OCI-LY7 (cell line): ENCODE results near the gene LPIN1. TPM values are rescaled to one million over a fixed set of nuclear protein-coding genes. Genes with fewer than 3 reads are reported as not detected.
A peak's percentile ranks its signal among the peaks of the same experiment; 100 is the strongest.

ENCODE experiments used
- BruUV-seq: library from RNA; stranded (reverse); fragments of 400-500 nt; replicated peaks from 2 replicates; lab custom pipeline; 2021; lab: Mats Ljungman, UMichigan
- CTCF ChIA-PET: fragments of 300-600 bp; sonication (Branson Sonifier 250); formaldehyde crosslinking; loops from one replicate; lab custom pipeline; 2022; ENCODE audit warnings: antibody characterized with exemption; ENCODE audit not compliant: unreplicated experiment; lab: Charles Lee
- POLR2A ChIA-PET: fragments of 300-600 bp; sonication (Branson Sonifier 250); formaldehyde crosslinking; loops from one replicate; lab custom pipeline; 2022; ENCODE audit warnings: antibody characterized with exemption; lab: Charles Lee
- DNase-seq: peaks from one replicate; pipeline ENCODE4 v3.0.0-alpha.2; 2015; ENCODE audit warnings: low spot score
- H2AFZ ChIP-seq: fragments of 200-600 bp; sonication (generic), shearing (Covaris generic); 2 replicates; pipeline ENCODE4 v1.6.1; 2014; ENCODE audit warnings: mild to moderate bottlenecking, antibody characterized with exemption, low read length, moderate library complexity
- H3K27ac ChIP-seq: fragments of 200-600 bp; sonication (generic); 2 replicates; pipeline ENCODE4 v1.5.1; 2014; ENCODE audit warnings: mixed run types, low read depth, mild to moderate bottlenecking, moderate library complexity, low read length, inconsistent platforms; ENCODE audit not compliant: poor library complexity, severe bottlenecking
- H3K36me3 ChIP-seq: fragments of 200-600 bp; sonication (generic); 2 replicates; pipeline ENCODE4 v1.6.1; 2014; ENCODE audit warnings: mild to moderate bottlenecking, antibody characterized with exemption, low read length, moderate library complexity, mixed read lengths; ENCODE audit not compliant: insufficient read depth
- H3K4me1 ChIP-seq: fragments of 200-600 bp; sonication (generic); 2 replicates; pipeline ENCODE4 v1.5.1; 2014; ENCODE audit warnings: mild to moderate bottlenecking, low read length; ENCODE audit not compliant: insufficient read depth, poor library complexity, severe bottlenecking
- H3K4me2 ChIP-seq: fragments of 200-600 bp; sonication (generic); 2 replicates; pipeline ENCODE4 v1.6.1; 2014; ENCODE audit warnings: mild to moderate bottlenecking, low read length
- H3K4me3 ChIP-seq: fragments of 200-600 bp; sonication (generic); 2 replicates; pipeline ENCODE4 v1.5.1; 2014; ENCODE audit warnings: mild to moderate bottlenecking, low read depth, low read length; ENCODE audit not compliant: poor library complexity, severe bottlenecking
- H3K79me2 ChIP-seq: fragments of 200-600 bp; sonication (generic); 2 replicates; pipeline ENCODE4 v1.6.1; 2016; ENCODE audit warnings: low read depth, mild to moderate bottlenecking, low read length, moderate library complexity, mixed read lengths; ENCODE audit not compliant: insufficient read depth
- H3K9me2 ChIP-seq: fragments of 200-600 bp; sonication (generic); 2 replicates; pipeline ENCODE4 v1.6.1; 2016; ENCODE audit warnings: mild to moderate bottlenecking, low read length, mixed read lengths; ENCODE audit not compliant: insufficient read depth
- H3K9me3 ChIP-seq: fragments of 200-600 bp; sonication (generic); 2 replicates; pipeline ENCODE4 v1.6.1; 2014; ENCODE audit warnings: mild to moderate bottlenecking, mixed run types, low read length, mixed read lengths
- H4K20me1 ChIP-seq: fragments of 200-600 bp; sonication (generic); 2 replicates; pipeline ENCODE4 v1.6.1; 2014; ENCODE audit warnings: mild to moderate bottlenecking, antibody characterized with exemption, low read length, moderate library complexity, mixed read lengths; ENCODE audit not compliant: insufficient read depth
- EZH2phosphoT487 ChIP-seq: fragments of 200-600 bp; sonication (generic); IDR thresholded peaks from 2 replicates; pipeline ENCODE4 v1.6.1; 2018; ENCODE audit warnings: low read depth, borderline replicate concordance, mild to moderate bottlenecking, mixed run types, antibody characterized with exemption, low read length, moderate library complexity, mixed read lengths
- intact Hi-C: fragments of 100-400 bp; cut with micrococcal nuclease; formaldehyde crosslinking; loops from one replicate; pipeline ENCODE4 v1.10.0; 2022; ENCODE audit not compliant: unreplicated experiment
- total RNA-seq, 2 experiments: library from RNA; depleted of rRNA in 1 of 2; stranded (reverse); fragments of >200 nt in 1 of 2; shearing (Covaris generic) in 1 of 2; gene quantifications; 2 replicates each; pipeline ENCODE4 v1.2.3, GENCODE V29; 2014 to 2022
- TF ChIP-seq, protein P1 (sequence below): fragments of 200-600 bp; sonication (generic); conservative IDR thresholded peaks from 2 replicates; pipeline ENCODE4 v1.5.1; 2014; ENCODE audit warnings: mild to moderate bottlenecking, antibody characterized with exemption, low read length, moderate library complexity, mixed read lengths

LPIN1 gene
- total RNA-seq, 2 experiments from 2014 or later, result 56.9 to 70.2 TPM

DNA sequence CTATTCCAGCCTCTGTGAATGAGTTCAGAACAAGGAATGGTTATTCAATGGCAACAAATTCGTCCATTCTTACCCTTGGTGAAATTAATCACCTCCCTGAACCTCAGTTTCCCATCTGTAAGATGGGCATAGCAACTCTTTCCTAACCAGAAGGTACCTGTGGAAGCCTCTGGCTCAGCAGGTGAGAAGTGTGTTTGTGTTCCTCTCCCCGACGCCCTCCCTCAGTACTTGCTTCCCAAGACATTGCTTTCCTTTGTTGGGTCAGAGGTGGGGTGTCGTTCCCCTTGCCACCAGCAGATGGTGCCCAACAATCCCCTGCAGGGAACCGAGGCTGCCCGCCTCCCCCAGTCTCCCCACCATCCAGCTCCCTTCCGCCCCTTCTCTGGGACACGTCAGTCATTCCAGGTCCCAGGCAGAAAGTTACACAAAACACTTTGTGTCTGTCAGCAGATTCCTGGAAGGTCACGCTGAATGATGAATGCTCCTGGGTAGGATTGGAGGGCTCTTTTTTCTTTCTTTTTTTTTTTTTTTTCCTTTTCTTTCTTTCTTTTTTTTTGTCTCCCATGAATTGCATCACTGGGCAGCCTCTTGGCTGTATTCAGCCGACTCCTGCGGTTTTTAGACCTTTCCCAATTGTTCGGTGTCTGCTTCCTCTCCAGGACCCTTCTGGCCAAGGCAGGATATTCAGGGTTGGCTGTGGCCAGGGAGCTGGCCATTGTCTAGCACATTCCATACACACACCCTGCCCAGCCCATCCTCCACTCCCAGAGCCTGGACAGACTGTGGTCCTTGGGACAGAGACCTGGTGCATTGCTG, 117.3 kb downstream of the LPIN1 start:
- intact Hi-C loops, result loop anchor here (1.0 to 5.0 kb wide), 5 partner anchors 33 to 464 kb away; no protein-coding TSS in a partner anchor
- H3K4me2 ChIP-seq, result peak overlapping the region; percentile 44; the same call in 1 of the 2 replicates
- H3K9me2 ChIP-seq, result no peaks in the 10 kb centered on the region
- CTCF ChIA-PET, result interaction anchor here (0.5 to 0.9 kb wide), 4 partner anchors 171 to 559 kb away, joined by 3 to 4 read pairs (median 4); no protein-coding TSS in a partner anchor
- no peak for TF ChIP-seq EZH2phosphoT487
- TF ChIP-seq, protein P1, sequence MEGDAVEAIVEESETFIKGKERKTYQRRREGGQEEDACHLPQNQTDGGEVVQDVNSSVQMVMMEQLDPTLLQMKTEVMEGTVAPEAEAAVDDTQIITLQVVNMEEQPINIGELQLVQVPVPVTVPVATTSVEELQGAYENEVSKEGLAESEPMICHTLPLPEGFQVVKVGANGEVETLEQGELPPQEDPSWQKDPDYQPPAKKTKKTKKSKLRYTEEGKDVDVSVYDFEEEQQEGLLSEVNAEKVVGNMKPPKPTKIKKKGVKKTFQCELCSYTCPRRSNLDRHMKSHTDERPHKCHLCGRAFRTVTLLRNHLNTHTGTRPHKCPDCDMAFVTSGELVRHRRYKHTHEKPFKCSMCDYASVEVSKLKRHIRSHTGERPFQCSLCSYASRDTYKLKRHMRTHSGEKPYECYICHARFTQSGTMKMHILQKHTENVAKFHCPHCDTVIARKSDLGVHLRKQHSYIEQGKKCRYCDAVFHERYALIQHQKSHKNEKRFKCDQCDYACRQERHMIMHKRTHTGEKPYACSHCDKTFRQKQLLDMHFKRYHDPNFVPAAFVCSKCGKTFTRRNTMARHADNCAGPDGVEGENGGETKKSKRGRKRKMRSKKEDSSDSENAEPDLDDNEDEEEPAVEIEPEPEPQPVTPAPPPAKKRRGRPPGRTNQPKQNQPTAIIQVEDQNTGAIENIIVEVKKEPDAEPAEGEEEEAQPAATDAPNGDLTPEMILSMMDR, result peak; percentile 93
- no peak overlapping the region for H3K4me3 ChIP-seq
- peaks cover 10% of the 10 kb centered on the region; the same call in 1 of the 2 replicates for H3K9me3 ChIP-seq
- H3K4me1 ChIP-seq, result peaks cover 20% of the 10 kb centered on the region
- no peak overlapping the region for H3K27ac ChIP-seq
- no peaks in the 10 kb centered on the region for H4K20me1 ChIP-seq
- BruUV-seq, result no TSS peak
- no peaks in the 10 kb centered on the region for H3K79me2 ChIP-seq
- peak; percentile 74 for DNase-seq
- POLR2A ChIA-PET, result interaction anchor here (0.6 to 2.1 kb wide), 9 partner anchors 10 to 858 kb away, joined by 3 to 5 read pairs (median 4); no protein-coding TSS in a partner anchor
- H2AFZ ChIP-seq, result peak overlapping the region; percentile 54; the same call in 1 of the 2 replicates
- no peaks in the 10 kb centered on the region; the same call in 1 of the 2 replicates for H3K36me3 ChIP-seq

DNA sequence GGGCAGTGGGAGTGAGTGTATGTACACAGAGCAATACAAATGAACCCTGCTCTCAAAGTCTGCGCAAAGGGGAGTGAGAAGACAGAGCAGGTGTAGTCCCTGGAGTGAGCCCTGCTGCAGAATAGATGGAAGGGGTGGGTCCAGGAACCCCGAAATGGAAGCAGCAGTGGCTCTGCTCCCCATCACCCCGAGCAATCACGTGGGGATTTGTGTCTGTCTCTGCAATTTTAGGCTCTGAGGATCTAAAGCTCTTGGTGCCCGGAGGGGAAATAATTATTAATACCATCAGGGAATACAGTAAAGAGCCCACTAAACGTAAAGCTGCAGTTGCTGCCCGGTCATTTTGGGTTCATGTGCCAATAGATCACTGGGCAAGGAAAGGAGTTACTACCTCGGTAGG, 118.3 kb downstream of the LPIN1 start:
- Histone ChIP-seq H2AFZ (no peak overlapping the region; the same call in 1 of the 2 replicates), H3K4me3 (no peak overlapping the region), H3K27ac (no peak overlapping the region), H3K4me1 (peaks cover 20% of the 10 kb centered on the region), H3K79me2 (no peaks in the 10 kb centered on the region), H3K9me3 (peaks cover 4% of the 10 kb centered on the region; the same call in 1 of the 2 replicates), H3K36me3 (no peaks in the 10 kb centered on the region; the same call in 1 of the 2 replicates), H3K9me2 (no peaks in the 10 kb centered on the region), H3K4me2 (no peak overlapping the region), H4K20me1 (no peaks in the 10 kb centered on the region)
- CTCF ChIA-PET, result no interaction called here
- intact Hi-C loops, result loop anchor here (5.0 kb wide), 2 partner anchors 308 to 463 kb away; no protein-coding TSS in a partner anchor
- POLR2A ChIA-PET, result interaction anchor here (0.6 to 2.1 kb wide), 5 partner anchors 9 to 251 kb away, joined by 3 to 5 read pairs (median 4); no protein-coding TSS in a partner anchor
- TF ChIP-seq EZH2phosphoT487, result no peak
- TF ChIP-seq, protein P1, result no peak
- DNase-seq, result no peak
- BruUV-seq, result no TSS peak
